ENCODE data around the gene TMEM38A.

- TF ChIP-seq ZNF584 (CRISPR knock-in tag; IDR thresholded peaks at IDR 0.05; ENCODE audit: low read depth) (no peak), ZZZ3 (IDR thresholded peaks at IDR 0.05) (no peak), CTCF (IDR thresholded peaks at IDR 0.05 in 2 of 3, conservative IDR thresholded peaks at IDR 0.05 in 1 of 3; ENCODE audit: insufficient read depth in 2 of 3, low read depth in 1 of 3, low read length in 3 of 3) (no peak)
Measured at GRCh38 chr19:16621165-16621800, 39.7 kb upstream of the TMEM38A start.
